Omental fat pad (tissue), 4 donors: ENCODE results near the gene TNIK. TPM values are rescaled to one million over a fixed set of nuclear protein-coding genes. Genes with fewer than 3 reads are reported as not detected.
"Not testable (repeated sequence)": the region's sequence is repeated elsewhere in the genome, so short reads cannot be mapped to it uniquely, and the experiment has no call there.

Experiments
- ATAC-seq: fragments of 150-250 bp; one replicate; pipeline ENCODE4 v1.9.1; 2016; ENCODE audit warnings: mild to moderate bottlenecking, moderate library complexity; ENCODE audit not compliant: low FRiP score
- DNase-seq: peaks from one replicate; pipeline ENCODE4 v3.0.0-alpha.2; 2019; ENCODE audit warnings: low spot score
- CTCF ChIP-seq, 3 donors: fragments of 450-650 bp; IDR thresholded peaks; one replicate each; pipeline ENCODE4 v1.5.1; 2016 to 2017; ENCODE audit warnings: antibody characterized with exemption in 3 of 3, mild to moderate bottlenecking in 3 of 3, moderate library complexity in 2 of 3
- total RNA-seq, 4 donors: library from RNA; depleted of rRNA; stranded (reverse); fragments of >200 nt; gene quantifications; one replicate each; pipeline ENCODE4 v1.1.0, GENCODE V29; 2016

Gene TNIK
- total RNA-seq, 4 donors from 2014 or later, result 3.9 to 12.8 (median 6.5) TPM

GRCh38 chr3:171290680-171291079 is 169.5 kb downstream of the TNIK start:
- DNase-seq (no peak), ATAC-seq (no peak)
- TF ChIP-seq CTCF (IDR thresholded peaks at IDR 0.05), result no peak

- no peak for ATAC-seq
- TF ChIP-seq CTCF (IDR thresholded peaks at IDR 0.05), result no peak
- DNase-seq, result no peak
Measured at GRCh38 chr3:171289291-171289690, 170.9 kb downstream of the TNIK start.

- not testable (repeated sequence) for DNase-seq, ATAC-seq
Measured at GRCh38 chr3:171287761-171288160, 172.4 kb downstream of the TNIK start.

GRCh38 chr3:171286580-171287249 is 173.5 kb downstream of the TNIK start:
- DNase-seq (no peak), ATAC-seq (peak; percentile 55)
- no peak for TF ChIP-seq CTCF (IDR thresholded peaks at IDR 0.05)

- ATAC-seq (no peak), DNase-seq (no peak)
- TF ChIP-seq CTCF (IDR thresholded peaks at IDR 0.05), result no peak
Measured at GRCh38 chr3:171285287-171285686, 174.9 kb downstream of the TNIK start.

GRCh38 chr3:171284308-171285075 is 175.7 kb downstream of the TNIK start:
- peak; percentile 89 for ATAC-seq

GRCh38 chr3:171283848-171284222 is 176.4 kb downstream of the TNIK start:
- TF ChIP-seq CTCF (IDR thresholded peaks at IDR 0.05), result no peak
- no peak for DNase-seq
- no peak for ATAC-seq

More at GRCh38 chr3:171284308-171285075, 175.7 kb downstream of the TNIK start:
- no peak for TF ChIP-seq CTCF (IDR thresholded peaks at IDR 0.05)
- DNase-seq, result peak; percentile 26
